DND-41 (cell line): Measurements from ENCODE around the gene PIGH.

ENCODE experiments used
- ATAC-seq: fragments of 200-7000 bp; cut with Tn5 transposase; 3 replicates; pipeline ENCODE4 v1.9.1; 2021; ENCODE audit warnings: low read depth; ENCODE audit not compliant: insufficient read depth
- DNase-seq: peaks from one replicate; pipeline ENCODE4 v3.0.0-alpha.2; 2020
- H2AFZ ChIP-seq: 2 replicates; pipeline ENCODE4 v1.6.0; 2012; ENCODE audit warnings: low read depth, low read length
- H3K27ac ChIP-seq: 2 replicates; pipeline ENCODE4 v1.5.1; 2012; ENCODE audit warnings: low read length, inconsistent platforms
- H3K27me3 ChIP-seq: fragments of 200-600 bp; sonication (generic); 2 replicates; pipeline ENCODE4 v1.6.0; 2012; ENCODE audit warnings: low read length, mild to moderate bottlenecking, inconsistent platforms; ENCODE audit not compliant: insufficient read depth, poor library complexity
- H3K36me3 ChIP-seq: 2 replicates; pipeline ENCODE4 v1.5.1; 2012; ENCODE audit warnings: low read length, inconsistent platforms; ENCODE audit not compliant: insufficient read depth
- H3K4me1 ChIP-seq: 2 replicates; pipeline ENCODE4 v1.5.1; 2012; ENCODE audit warnings: mild to moderate bottlenecking, low read length; ENCODE audit not compliant: insufficient read depth
- H3K4me2 ChIP-seq: 2 replicates; pipeline ENCODE4 v1.6.0; 2012; ENCODE audit warnings: mild to moderate bottlenecking, moderate library complexity, low read length, inconsistent platforms; ENCODE audit not compliant: insufficient read depth
- H3K4me3 ChIP-seq, 2 experiments: fragments of 200-600 bp in 1 of 2; shearing (Covaris generic) in 1 of 2; 2 replicates each; pipeline ENCODE4 v1.5.1; 2012 to 2016; ENCODE audit warnings: inconsistent platforms in 2 of 2, low read length in 2 of 2, mild to moderate bottlenecking in 2 of 2, low read depth in 1 of 2, moderate library complexity in 1 of 2
- H3K79me2 ChIP-seq: 2 replicates; pipeline ENCODE4 v1.6.0; 2012; ENCODE audit warnings: low read length, inconsistent platforms; ENCODE audit not compliant: insufficient read depth
- H3K9ac ChIP-seq: 2 replicates; pipeline ENCODE4 v1.6.0; 2012; ENCODE audit warnings: low read depth, mild to moderate bottlenecking, inconsistent platforms, low read length, moderate library complexity
- H3K9me3 ChIP-seq: 2 replicates; pipeline ENCODE4 v1.5.1; 2012; ENCODE audit warnings: low read length, moderate library complexity, mild to moderate bottlenecking, inconsistent platforms; ENCODE audit not compliant: insufficient read depth, severe bottlenecking
- H4K20me1 ChIP-seq: 2 replicates; pipeline ENCODE4 v1.6.0; 2012; ENCODE audit warnings: low read length; ENCODE audit not compliant: insufficient read depth
- EZH2 ChIP-seq: IDR thresholded peaks from 3 replicates; pipeline ENCODE4 v1.6.1; 2012; ENCODE audit warnings: borderline replicate concordance, low read depth, mild to moderate bottlenecking, moderate library complexity, low read length, inconsistent platforms; ENCODE audit not compliant: severe bottlenecking
- TF ChIP-seq, protein P1 (sequence below): IDR thresholded peaks from 2 replicates; pipeline ENCODE4 v1.5.1; 2012; ENCODE audit warnings: borderline replicate concordance, low read length, moderate library complexity, mild to moderate bottlenecking; ENCODE audit not compliant: poor library complexity, severe bottlenecking; ENCODE audit errors: extremely low read depth

The PIGH gene

DNA sequence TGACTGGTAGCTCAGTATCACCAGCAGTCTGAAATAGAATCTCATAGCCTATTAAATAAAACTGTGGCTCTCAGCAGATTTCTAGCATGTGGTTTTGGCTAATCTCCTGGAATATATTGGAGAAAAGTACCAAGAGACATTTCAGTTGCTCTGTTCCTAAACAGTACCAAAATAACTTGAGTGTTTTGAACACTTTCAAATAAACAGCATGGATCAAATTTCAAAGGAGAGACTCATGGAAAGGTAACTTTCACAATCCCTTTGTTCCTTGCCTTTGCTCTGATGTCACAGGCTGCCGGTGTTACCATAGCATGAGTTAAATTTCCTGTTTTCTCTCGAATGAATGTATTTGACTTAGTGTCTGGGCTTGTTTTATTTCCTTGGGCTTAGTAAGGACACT is 23.0 kb upstream of the PIGH start:
- no peaks in the 10 kb centered on the region for H4K20me1 ChIP-seq
- H3K9ac ChIP-seq = peak overlapping the region; percentile 30
- no peaks in the 10 kb centered on the region for H3K79me2 ChIP-seq
- peak overlapping the region; percentile 62 for H2AFZ ChIP-seq
- DNase-seq (peak; percentile 13), ATAC-seq (peak; percentile 14; the same call in 2 of the 3 replicates)
- no peaks in the 10 kb centered on the region for H3K27me3 ChIP-seq
- peak overlapping the region; percentile 48; the same call in 1 of the 2 replicates for H3K4me2 ChIP-seq
- peak overlapping the region; percentile 68 for H3K27ac ChIP-seq
- no peaks in the 10 kb centered on the region for H3K36me3 ChIP-seq
- no peaks in the 10 kb centered on the region for H3K9me3 ChIP-seq
- TF ChIP-seq, protein P1, sequence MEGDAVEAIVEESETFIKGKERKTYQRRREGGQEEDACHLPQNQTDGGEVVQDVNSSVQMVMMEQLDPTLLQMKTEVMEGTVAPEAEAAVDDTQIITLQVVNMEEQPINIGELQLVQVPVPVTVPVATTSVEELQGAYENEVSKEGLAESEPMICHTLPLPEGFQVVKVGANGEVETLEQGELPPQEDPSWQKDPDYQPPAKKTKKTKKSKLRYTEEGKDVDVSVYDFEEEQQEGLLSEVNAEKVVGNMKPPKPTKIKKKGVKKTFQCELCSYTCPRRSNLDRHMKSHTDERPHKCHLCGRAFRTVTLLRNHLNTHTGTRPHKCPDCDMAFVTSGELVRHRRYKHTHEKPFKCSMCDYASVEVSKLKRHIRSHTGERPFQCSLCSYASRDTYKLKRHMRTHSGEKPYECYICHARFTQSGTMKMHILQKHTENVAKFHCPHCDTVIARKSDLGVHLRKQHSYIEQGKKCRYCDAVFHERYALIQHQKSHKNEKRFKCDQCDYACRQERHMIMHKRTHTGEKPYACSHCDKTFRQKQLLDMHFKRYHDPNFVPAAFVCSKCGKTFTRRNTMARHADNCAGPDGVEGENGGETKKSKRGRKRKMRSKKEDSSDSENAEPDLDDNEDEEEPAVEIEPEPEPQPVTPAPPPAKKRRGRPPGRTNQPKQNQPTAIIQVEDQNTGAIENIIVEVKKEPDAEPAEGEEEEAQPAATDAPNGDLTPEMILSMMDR = no peak
- TF ChIP-seq EZH2 = no peak
- H3K4me3 ChIP-seq = peak overlapping the region in 1 of 2 experiments; percentile 12; a peak in 1 of 4 replicates
- H3K4me1 ChIP-seq = peaks cover 38% of the 10 kb centered on the region

DNA sequence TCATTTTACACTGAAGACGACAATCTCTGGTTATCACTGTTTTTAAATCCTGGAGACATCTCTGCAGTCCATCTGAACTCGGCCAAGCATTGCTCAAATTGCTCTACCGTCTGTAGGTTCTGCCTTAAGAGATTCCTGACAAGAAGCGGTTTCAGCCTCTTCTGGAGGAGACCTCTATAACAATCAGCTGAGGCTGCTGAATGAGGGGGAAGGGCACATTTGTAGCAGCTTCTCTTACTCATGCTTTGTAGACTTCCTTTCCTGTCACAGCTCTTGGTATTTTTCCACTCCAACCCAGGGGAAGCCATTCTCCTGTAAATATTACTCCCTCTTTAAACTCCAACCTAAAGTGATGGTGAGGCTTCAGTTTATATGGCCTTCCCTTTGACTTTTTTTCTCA is 22.6 kb upstream of the PIGH start:
- TF ChIP-seq EZH2 = no peak
- TF ChIP-seq, protein P1 = no peak
- Histone ChIP-seq H3K9me3 (no peaks in the 10 kb centered on the region), H3K36me3 (no peaks in the 10 kb centered on the region), H4K20me1 (no peaks in the 10 kb centered on the region), H3K9ac (peak overlapping the region; percentile 30), H3K4me3 (no peak overlapping the region), H3K27me3 (no peaks in the 10 kb centered on the region), H3K79me2 (no peaks in the 10 kb centered on the region), H3K27ac (peak overlapping the region; percentile 68), H3K4me1 (peaks cover 38% of the 10 kb centered on the region), H3K4me2 (peak overlapping the region; percentile 48; the same call in 1 of the 2 replicates), H2AFZ (peak overlapping the region; percentile 62)
- ATAC-seq (peak; percentile 62), DNase-seq (peak; percentile 55)

DNA sequence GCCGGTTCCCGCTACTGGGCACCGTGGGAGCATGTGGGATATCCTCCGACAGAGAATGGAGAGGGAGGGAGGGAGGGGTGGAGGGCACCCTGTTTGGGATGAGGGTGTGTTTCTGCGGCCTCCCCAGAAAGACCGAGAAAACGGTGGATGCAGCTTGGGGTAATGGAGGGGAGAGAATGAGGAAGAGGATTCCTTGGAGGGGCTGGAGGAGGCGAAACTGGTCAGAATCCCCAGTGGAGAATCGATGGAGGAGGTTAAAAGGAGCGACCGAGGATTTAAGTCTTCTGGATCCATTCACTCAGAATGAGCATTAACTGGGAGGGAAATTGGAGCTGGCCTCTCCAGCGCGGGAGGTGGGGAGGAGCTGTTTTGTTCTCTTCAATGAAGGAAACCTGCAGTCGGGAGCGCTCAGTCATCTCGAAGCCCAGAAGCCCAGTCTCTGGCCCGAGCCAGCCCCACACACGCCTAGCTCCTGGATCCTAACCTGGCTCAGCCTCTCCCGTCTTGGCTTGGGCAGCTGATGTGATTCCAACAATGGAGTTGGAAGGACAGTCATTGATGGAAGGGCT is 20.2 kb upstream of the PIGH start:
- Histone ChIP-seq H2AFZ (peak overlapping the region; percentile 99), H3K4me2 (peak overlapping the region; percentile 100), H3K4me1 (peaks cover 38% of the 10 kb centered on the region), H3K36me3 (no peaks in the 10 kb centered on the region), H3K27me3 (no peaks in the 10 kb centered on the region), H3K79me2 (no peaks in the 10 kb centered on the region), H3K9ac (peak overlapping the region; percentile 61), H3K4me3 (peak overlapping the region; percentile 56 to 93), H3K9me3 (no peaks in the 10 kb centered on the region), H4K20me1 (no peaks in the 10 kb centered on the region), H3K27ac (no peak overlapping the region)
- ATAC-seq = no peak
- no peak for DNase-seq
- TF ChIP-seq EZH2 = no peak
- TF ChIP-seq, protein P1 = no peak
